Ecto neural progenitor cell (in vitro differentiated cells): ENCODE measurements around the gene DRC1.
"Not testable (repeated sequence)": the region's sequence is repeated elsewhere in the genome, so short reads cannot be mapped to it uniquely, and the experiment has no call there.

Experiments
- DNase-seq: peaks from one replicate; pipeline ENCODE4 v3.0.0-alpha.2; 2018; ENCODE audit warnings: low spot score

The DRC1 gene

GRCh38 chr2:26401739-26402541, at the start of gene DRC1:
DRC1 (plus strand) TSS chr2:26401920; CDS start chr2:26401990, 70 bp downstream.
- DNase-seq, result peak; percentile 95

GRCh38 chr2:26352892-26353291, 48.8 kb upstream of the DRC1 start:
- no peak for DNase-seq

GRCh38 chr2:26354469-26354868, 47.3 kb upstream of the DRC1 start:
- DNase-seq, result not testable (repeated sequence)

GRCh38 chr2:26355038-26355995, 46.4 kb upstream of the DRC1 start:
- DNase-seq, result no peak

GRCh38 chr2:26356111-26356510, 45.6 kb upstream of the DRC1 start:
- no peak for DNase-seq

- no peak for DNase-seq
These were observed 44.9 kb upstream of the DRC1 start for GRCh38 chr2:26356771-26357170.

- no peak for DNase-seq
These were observed 41.7 kb upstream of the DRC1 start for GRCh38 chr2:26359886-26360473.

GRCh38 chr2:26363323-26363722, 38.4 kb upstream of the DRC1 start:
- DNase-seq, result no peak

GRCh38 chr2:26363958-26364357, 37.8 kb upstream of the DRC1 start:
- no peak for DNase-seq

- DNase-seq, result no peak
These were observed 37.1 kb upstream of the DRC1 start for GRCh38 chr2:26364669-26365068.

- no peak for DNase-seq
These were observed 34.8 kb upstream of the DRC1 start for GRCh38 chr2:26366957-26367356.

GRCh38 chr2:26369664-26370063, 32.1 kb upstream of the DRC1 start:
- not testable (repeated sequence) for DNase-seq

- DNase-seq, result not testable (repeated sequence)
These were observed 30.8 kb upstream of the DRC1 start for GRCh38 chr2:26370909-26371308.

GRCh38 chr2:26376799-26377198, 24.9 kb upstream of the DRC1 start:
- no peak for DNase-seq

- no peak for DNase-seq
These were observed 21.4 kb upstream of the DRC1 start for GRCh38 chr2:26380281-26380680.

GRCh38 chr2:26382564-26382963, 19.2 kb upstream of the DRC1 start:
- no peak for DNase-seq

- no peak for DNase-seq
These were observed 17.5 kb upstream of the DRC1 start for GRCh38 chr2:26384183-26384582.

- no peak for DNase-seq
These were observed 17.1 kb upstream of the DRC1 start for GRCh38 chr2:26384597-26384996.

GRCh38 chr2:26387189-26387588, 14.5 kb upstream of the DRC1 start:
- no peak for DNase-seq

GRCh38 chr2:26394694-26395093, 7.0 kb upstream of the DRC1 start:
- no peak for DNase-seq

- no peak for DNase-seq
These were observed 6.3 kb upstream of the DRC1 start for GRCh38 chr2:26395394-26395793.

GRCh38 chr2:26396734-26397298, 4.9 kb upstream of the DRC1 start:
- no peak for DNase-seq
